Measurements from ENCODE around the gene ARHGAP45.
"Not testable (repeated sequence)": the region's sequence is repeated elsewhere in the genome, so short reads cannot be mapped to it uniquely, and the experiment has no call there.

ARHGAP45 gene

GRCh38 chr19:1105873-1106840, 39.2 kb downstream of the ARHGAP45 start:
- DNase-seq, result no peak

GRCh38 chr19:1106841-1107660, 40.1 kb downstream of the ARHGAP45 start:
- DNase-seq, result no peak

- no peak for DNase-seq
These were observed 40.8 kb downstream of the ARHGAP45 start for GRCh38 chr19:1107661-1108261.

GRCh38 chr19:1108291-1109031, 41.5 kb downstream of the ARHGAP45 start:
- DNase-seq, result no peak

GRCh38 chr19:1109032-1109551, 42.1 kb downstream of the ARHGAP45 start:
- no peak for DNase-seq

GRCh38 chr19:1109697-1110671, 43.0 kb downstream of the ARHGAP45 start:
- no peak for DNase-seq

- DNase-seq, result no peak
These were observed 44.1 kb downstream of the ARHGAP45 start for GRCh38 chr19:1110809-1111640.

GRCh38 chr19:1111641-1112267, 44.8 kb downstream of the ARHGAP45 start:
- no peak for DNase-seq

- DNase-seq, result no peak
These were observed 45.5 kb downstream of the ARHGAP45 start for GRCh38 chr19:1112268-1113029.

GRCh38 chr19:1113030-1113985, 46.3 kb downstream of the ARHGAP45 start:
- peak; percentile 86 for DNase-seq

GRCh38 chr19:1113986-1114483, 47.1 kb downstream of the ARHGAP45 start:
- DNase-seq, result no peak

- not testable (repeated sequence) for DNase-seq
These were observed 47.8 kb downstream of the ARHGAP45 start for GRCh38 chr19:1114728-1115127.

GRCh38 chr19:1115646-1116420, 48.9 kb downstream of the ARHGAP45 start:
- DNase-seq, result no peak

- DNase-seq, result no peak
These were observed 50.0 kb downstream of the ARHGAP45 start for GRCh38 chr19:1116726-1117581.

- no peak for DNase-seq
These were observed 50.7 kb downstream of the ARHGAP45 start for GRCh38 chr19:1117654-1118053.

- no peak for DNase-seq
These were observed 52.0 kb downstream of the ARHGAP45 start for GRCh38 chr19:1118999-1119398.
